GM19043 (cell line): Measurements from ENCODE around the gene ZBTB21.

Experiments
- ATAC-seq: cut with Tn5 transposase; IDR thresholded peaks from one replicate; pipeline ENCODE4 v1.9.1; 2021; ENCODE audit warnings: low read depth; ENCODE audit not compliant: unreplicated experiment

ZBTB21 gene

DNA sequence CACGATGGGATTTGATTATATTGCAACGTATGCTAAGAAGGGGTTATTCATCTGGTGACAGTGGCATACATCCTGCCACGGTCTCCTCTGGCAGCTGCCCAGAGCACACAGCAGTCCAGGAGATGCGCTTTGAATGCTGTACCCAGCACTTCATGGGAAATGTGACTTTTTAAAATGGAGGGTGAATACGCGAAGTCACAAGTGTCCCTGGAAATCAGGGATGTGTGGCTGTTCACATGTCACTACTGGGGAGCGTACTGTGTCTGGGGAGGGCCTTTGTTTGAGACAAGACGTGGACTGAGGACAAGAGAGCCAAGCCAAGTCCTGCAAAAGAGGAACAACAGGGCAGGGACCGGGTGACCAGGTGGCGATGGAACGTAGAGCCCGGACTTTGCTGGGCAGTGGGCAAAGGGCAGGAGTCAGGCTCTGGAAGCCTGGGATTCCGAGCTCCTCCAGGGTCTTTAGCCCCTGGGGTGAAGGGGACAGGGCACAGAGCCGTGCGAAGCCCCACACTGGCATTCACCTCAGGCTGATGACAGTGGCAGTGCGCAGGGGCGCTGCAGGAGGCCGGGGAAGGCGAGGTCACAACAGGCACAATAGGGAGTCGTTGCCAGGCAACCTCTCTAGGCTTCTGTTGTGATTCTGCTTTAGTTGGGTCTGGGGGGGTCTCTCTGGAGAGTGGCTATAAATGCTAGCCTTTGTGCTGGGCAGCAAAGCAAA is 11.4 kb upstream of the ZBTB21 start:
- no peak for ATAC-seq

DNA sequence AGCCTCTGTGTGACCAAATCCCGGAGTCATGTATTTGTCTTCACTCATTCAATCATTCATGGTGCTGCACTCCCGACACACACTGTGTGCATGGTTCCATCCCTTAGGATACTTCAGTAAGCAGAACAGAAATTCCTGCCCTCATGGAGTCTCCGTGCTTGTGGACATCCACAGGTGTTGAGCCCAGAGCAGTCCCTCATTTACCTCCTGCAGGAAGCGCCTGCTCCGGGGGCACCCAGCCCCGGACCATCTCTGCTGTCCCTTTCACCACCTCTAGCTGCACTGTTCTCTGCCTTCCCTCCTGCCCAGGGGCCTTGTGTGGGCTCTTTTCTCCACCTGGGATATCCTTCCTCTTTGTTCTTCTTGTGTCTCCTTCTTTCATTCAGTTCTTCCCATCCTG is 9.5 kb upstream of the ZBTB21 start:
- ATAC-seq, result no peak

DNA sequence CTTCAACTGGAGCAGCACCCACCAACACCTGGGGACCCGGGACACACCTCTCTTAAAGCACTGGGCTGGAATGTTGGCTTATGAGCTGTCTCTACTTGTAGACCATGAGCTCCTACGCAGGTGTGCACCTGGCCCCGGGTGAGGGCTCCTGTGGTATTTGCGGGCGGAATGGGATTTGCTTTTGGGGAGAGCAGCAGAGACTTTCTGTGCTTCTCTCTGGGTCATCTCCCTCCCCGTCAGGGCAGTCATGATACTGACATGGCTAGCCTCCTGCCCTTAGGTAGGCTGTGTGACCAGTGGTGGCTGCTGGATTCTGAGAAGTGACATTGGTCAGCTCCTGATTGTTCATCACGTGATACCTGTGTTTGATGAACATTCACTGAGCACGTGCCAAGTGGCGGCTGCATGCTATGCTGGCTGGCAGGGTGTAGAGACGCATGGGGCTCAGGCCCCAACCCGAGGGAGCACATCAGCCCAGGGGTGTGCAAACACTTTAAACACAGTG is 9.0 kb upstream of the ZBTB21 start:
- ATAC-seq, result no peak

DNA sequence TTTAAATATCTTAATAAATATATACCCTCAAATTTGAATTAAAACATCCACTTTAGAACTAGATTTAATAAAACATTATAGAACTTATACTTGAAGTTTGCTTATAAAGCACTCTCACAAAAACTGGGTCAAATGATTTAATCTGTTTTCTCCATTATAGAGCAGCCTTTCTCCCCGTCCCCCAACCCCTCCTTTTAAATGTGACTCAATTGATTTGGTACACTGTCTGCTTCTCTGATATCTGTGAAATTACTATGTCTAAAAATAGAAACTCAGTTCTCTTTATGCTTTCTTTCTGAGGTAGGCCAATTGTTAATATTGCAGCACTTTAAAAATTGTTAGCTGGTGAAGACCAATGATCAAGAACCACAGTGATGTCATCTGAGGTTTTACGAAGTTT is 6.9 kb upstream of the ZBTB21 start:
- ATAC-seq, result no peak

DNA sequence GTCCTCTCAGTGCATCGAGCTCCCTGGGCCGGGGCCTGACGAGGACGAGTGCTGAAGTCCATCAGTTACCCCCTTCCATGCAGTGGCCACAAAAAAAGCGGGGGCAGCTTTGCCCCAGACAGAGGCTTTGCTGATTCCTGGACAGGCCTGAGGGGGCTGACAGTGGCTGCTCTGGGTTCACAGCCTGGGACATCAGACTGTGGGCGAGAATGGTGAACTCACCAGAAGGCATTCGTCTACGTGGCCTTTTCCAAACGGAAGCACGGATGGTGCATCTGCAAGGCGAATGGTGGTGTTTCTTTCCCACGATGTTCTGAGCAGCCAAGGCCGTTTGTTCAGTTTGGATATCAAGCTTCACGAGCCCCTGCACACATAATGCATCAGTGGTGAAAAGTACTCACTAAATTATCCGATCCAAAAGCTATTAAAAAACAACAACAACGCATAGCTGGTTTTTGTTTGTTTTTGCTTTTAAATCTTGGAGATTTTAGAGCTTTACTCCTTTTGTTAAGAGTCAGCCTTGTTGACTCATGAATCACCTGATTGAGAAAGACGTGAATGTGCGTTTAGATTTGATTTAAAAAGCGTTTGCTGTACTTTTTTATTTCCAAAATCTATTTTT is 6.3 kb upstream of the ZBTB21 start:
- ATAC-seq, result no peak

DNA sequence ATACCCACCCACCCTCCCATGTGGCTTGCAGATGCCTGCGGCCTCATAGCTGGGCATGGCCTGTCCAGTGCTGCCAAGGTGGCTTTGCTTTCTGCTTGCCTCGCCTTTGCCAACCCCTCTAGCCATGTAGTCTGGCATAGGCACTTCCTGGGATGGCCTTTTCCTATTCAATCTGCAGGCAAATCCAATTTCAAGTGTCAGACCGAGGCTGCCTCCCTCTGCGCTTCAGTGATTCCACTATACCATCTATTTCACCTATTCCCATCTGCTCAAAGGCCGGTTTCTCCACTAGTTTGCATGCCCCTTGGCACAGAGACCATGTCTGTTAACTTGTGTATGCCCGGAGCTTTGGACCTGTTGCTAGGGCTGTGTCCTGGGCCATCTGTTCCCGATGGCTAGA is 3.8 kb upstream of the ZBTB21 start:
- no peak for ATAC-seq

DNA sequence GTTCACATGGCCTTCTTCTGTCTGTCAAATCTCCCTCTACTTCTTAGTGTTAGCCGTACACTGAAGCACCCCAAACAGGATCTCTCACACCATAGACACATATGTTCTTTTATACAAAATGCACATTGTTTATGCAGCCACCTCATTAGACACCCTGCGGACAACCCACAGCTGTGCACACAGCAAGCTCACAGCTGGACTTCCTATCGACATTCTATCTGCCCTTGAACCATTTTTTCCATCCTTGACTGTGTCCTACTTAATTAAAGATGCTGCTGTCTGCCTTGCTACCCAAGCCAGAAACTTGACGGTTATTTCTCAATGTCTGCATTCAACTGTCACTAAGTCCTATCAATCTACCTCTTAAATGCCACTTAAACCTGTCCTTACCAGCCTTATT is 3.2 kb upstream of the ZBTB21 start:
- ATAC-seq, result no peak

DNA sequence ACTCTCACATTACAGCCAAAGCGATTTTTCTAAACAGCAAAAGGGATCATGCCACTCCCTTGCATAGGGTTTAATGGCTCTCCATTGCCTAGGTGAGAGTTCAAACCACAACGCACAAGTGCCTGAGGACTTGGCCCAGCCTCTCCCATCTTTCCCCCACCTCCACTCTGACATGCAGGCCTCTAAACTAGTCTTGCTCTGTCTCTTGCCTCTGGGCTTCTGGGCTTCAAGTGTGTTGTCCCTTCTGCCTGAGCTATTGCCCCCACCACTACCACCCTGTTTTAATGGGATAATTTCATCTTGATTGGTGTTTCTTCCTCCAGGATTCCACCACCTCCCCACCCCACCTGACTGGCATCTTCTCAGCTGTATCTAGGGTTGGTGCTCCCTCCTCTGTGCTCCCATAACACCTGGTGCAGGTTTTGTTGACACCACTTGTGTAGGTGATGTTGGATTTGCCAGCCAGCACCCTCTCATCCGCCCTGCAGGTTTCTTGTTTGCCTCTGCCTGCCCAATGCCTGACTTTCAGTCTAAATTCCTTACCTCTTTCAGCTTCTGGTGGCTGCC is 2.7 kb upstream of the ZBTB21 start:
- no peak for ATAC-seq

DNA sequence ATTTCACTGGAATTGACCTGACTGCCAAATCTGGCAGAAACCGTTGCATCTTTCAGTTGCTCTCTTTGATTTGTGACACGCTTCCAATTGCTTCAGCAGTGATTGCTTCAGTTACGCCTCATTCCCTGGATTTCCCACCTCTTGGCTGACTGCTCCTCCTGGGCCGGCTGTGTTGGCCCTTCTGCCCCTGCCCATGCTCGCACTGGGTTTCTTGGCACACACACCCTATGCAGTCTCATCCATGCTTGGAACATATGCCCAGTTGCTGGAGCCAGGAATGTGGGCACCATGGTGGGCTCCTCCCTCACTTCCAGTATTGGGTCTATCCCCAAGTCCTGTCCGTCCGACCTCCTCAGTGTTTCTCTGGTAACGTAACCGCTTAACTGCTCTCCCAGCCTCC is 2.2 kb upstream of the ZBTB21 start:
- no peak for ATAC-seq

DNA sequence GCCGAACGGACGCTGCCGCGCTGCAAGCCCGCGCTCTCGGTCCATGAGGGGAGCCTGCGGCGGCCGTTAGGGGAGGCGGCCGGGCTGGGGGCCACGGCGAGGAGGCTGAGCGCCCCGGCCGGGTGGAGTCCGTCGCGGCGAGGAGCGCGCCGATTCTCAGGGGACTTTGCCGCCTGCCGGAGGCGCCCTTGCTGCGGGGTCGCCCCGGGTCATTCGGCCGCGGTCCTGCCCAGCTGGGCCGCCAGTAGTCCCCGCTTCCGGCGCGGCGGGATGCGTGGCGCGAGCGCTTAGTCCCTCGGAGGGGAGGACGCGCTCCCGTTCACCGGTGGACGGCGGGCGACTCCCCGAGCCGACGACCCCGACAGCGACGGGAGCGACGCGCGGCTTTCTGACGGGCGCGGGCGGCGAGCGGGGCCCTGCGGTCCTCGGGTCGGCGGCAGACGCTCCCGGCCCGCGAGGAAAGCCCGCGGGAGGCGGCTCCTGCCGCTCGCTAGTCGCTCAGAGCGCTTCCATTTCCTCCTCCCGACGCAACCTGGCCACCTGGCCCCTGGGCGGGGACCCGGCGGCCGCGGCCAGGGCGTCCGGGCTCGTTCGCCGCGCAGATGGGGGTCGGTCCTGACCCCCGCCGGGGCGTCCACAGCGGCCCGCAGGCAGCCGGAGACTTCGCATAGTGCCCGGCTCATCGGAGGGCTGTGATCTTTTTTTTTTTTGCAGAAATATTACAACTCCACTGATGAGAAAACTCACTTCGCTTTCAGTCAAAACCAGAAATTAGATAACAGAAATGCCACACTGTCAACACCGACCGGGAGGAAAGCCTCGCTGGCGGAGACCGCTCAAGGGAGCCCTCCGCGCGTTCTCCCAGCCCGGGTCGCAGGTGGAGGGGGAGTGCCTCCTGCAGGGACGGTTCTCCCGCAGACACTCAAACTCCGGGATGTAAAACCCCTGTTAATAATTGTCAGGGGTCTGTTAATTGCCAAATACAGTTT is 641 bp upstream of the ZBTB21 start:
- ATAC-seq, result peak; percentile 26

DNA sequence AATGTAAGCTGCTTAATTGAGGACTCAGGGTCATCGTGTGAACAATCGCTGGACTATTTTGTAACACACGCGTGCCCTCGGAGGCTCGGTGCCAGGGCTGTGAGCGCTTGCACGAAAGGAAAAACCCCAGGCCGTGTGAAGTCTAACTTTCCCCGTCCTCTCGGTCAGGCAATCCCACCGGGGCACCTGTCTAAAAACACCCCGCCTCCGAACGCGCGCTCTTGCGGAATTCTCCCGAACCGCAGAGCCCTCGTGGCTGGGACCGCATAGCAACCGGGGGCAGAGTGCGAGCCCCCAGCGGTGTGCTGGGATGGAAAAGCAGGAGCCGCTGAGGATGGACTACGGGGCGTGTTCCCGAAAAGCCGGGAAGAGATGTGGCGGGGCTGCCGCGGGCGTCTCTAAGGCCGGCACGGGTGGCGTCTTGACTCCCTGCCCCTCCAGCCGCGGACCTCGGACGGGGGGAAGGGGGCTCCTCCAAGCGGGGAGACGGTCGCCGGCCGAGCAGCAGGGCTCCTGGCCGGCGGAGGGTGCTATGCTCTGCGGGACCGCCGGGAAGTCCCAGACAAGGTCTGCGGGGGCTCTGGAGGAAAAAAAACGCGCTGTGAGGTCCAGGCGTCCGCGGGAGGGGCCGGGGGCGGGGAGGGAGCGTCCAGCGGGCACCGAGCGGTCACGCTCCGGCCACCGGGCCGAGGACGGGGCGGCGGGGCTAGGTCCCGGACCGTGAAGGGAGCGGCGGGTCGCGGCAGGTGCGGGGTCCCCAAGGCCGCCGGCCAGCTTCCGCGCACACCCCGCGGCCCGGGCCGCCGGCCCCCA is 936 bp downstream of the ZBTB21 start:
- ATAC-seq, result peak; percentile 12

DNA sequence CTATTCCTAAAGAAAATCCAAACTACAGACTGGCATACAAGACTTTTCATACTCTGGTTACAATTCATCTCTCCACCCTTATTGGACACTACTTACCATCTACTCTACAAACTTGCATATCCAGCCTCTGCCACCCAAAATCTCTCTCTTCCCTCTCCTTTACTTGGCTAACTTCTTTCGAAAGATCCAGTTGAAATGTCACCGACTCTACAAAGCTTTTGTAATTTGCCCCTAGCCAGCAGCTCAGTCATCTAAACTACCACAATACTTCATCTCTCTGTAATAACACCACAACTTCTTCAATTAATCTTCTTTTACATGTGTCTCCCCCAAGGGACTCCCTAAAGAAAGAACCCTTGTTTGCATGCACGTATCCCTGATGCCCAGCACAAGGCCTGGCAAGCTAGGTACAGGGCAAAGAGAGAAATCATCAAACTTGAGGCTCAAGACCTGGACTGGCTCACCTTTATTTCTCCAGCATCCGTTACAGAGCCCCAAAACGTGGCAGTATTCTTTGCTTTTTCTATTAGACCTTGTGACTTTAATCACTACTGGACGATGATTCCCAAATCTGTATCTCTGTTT is 2.7 kb downstream of the ZBTB21 start:
- ATAC-seq, result no peak

DNA sequence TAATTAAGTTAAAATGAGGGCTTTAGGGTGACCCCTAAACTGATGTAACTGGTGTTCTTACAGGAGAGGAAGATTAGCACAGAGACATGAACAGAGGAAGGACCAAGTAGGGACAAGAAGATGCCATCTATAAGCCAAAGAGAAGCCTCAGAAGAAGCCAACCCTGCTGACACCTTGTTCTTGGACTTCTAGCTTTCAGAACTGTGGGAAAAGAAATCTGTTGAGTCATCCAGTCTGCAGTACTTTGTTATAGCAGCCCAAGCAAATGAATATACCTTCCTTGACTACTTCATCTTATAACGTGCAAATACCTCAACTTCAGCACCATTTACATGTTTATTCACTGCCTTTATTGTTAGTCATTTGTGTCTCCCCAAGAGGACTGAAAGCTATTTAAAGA is 3.4 kb downstream of the ZBTB21 start:
- no peak for ATAC-seq

DNA sequence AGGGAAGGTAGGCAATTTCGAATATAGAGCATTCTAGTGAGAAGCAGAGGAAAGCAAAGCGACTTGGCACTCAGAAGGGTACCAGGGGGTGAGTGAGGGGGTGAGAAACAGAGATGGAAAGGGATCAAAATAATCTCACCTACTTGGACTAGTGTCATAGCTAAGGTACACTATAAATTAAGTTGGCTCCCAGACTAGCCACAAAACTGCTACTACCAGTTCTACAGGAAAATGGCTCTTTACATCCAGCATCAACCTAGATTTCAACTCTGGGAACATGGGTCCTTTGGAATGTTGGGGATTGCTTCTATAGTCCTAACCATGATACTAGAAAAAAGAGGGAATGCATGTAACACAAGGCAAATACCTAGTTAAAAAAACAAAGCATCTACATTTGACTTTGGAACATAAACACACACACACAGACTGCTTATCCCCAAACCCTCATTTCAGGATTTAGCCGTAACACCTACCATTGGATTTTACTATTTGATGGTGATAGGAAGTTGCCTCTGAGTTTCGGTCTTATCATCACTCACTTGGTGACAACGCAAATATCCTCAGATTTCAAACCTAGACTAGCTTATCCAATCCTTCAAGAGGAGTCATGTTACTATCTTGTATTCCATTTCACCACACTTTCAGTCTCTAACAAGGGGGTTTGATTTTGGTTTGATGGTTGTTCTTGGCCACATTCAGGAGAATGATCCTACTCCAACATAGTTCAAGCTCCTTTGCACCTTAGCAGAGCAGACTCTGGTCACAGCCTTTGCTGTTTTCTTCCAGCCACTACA is 5.6 kb downstream of the ZBTB21 start:
- no peak for ATAC-seq

DNA sequence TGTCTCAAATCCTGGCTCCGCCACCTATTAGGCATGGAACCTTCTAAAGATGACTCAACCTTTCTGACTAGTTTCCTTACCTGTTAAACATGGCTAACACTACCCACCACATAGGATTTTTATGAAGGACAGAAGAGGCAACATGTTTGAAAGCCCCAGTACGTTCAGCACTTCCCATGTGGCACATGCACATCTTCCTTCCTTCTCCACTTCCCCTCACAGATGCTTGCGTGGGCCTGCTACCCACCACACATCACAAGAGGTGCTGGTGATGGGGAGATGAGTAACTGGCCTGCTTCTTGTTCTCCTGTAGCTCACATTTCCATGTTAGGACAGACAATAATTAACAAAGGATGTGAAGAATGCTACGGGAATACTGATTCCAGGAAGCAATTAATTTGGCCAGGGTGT is 7.1 kb downstream of the ZBTB21 start:
- no peak for ATAC-seq

DNA sequence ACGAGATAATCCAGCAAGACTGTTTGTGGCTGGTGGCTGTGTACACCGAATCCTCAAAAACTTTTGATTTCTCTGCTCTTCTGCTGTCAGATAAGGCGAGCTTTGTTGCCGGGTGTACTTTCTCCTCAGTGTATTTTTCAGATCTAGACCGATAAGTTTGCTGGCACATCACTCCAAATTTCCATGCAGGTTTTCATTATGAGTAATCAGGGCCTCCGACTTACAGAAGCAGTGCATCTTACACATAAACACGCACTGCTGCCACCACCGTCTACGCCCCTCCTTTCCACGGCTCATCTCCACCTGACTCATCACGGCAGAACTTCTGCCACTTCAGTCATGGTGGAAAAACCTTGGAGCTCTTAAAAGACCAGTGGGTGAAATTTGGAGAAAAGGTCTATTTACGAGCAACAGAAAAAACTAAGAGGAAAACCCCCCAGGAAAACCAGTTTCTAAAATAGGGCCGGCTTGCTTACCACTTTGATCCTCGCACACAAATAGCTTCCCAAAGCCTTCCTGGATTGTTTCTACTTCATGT is 7.7 kb downstream of the ZBTB21 start:
- ATAC-seq, result peak; percentile 76

DNA sequence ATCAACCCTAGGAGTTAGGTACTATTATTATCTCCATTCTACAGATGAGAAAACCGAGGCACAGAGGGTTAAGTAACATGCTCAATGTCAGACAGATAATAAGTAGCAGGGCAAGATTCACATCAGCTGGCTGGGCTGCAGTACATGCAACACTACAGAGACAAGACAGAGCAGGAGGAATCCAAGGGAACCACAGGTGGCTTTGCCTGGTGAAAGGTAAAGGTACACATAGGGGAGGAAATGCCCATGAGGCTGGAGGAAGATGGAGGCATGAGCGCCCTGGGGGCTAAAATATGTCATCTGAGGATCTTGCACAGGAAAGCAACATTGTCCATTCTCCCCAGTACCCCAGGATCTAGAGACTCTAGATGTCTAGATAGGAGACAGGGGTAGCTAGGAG is 8.4 kb downstream of the ZBTB21 start:
- no peak for ATAC-seq

DNA sequence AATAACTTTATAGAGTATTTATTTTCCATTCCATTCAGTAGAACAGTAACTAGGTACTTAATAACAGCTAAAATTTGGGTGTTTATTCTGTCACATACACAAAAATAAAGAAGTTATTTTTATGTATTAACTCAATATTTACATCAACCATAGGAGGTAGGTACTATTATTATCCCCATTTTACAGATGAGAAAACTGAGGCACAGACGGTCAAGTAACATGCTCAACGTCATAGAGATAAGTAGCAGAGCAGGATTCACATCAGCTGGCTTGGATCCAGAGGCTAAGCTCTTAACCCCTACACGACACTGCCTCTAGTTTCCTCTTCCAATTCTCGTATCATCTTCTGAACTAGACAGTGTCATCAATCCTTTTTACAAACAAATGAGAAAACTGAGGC is 9.3 kb downstream of the ZBTB21 start:
- no peak for ATAC-seq

DNA sequence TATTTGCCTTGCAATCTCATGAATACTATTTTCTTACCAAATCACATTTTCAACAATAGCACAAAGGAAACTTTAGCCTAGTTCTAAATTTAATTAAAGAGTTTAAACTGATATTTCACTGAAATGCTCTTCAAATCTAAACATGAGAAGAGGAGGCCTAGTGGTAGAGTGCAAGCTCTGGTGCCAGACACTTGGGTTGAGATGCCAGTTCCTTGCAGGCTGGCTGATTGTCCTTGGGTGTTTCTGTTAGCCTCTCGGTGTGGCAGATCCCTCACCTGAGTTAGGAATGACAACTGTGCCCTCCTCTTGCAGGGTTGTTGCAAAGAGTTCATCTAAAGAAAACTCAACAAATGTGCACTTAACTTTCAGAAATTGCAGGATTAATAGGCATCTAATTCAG is 12.5 kb downstream of the ZBTB21 start:
- ATAC-seq, result no peak
